ENCODE results near the gene MORC4.

- TF ChIP-seq GATA2 (IDR thresholded peaks at IDR 0.05; ENCODE audit: low read depth, low read length) (no peak), GATA3 (IDR thresholded peaks at IDR 0.05; ENCODE audit: low read depth, low read length) (no peak)
Measured at GRCh38 chrX:106987488-106987887, 12.5 kb downstream of the MORC4 start.

All from SH-SY5Y (cell line).